ENCODE measurements around the gene DNM3. TPM values are rescaled to one million over a fixed set of nuclear protein-coding genes. Genes with fewer than 3 reads are reported as not detected.

Gene DNM3
- total RNA-seq, 1 experiment from 2014 or later, result 2.7 TPM

GRCh38 chr1:172276120-172276818, 435.0 kb downstream of the DNM3 start:
- Histone ChIP-seq H3K79me2 (ENCODE audit: insufficient read depth, low read length) (no peaks in the 10 kb centered on the region), H3K23ac (ENCODE audit: insufficient read length, low read depth, low read length) (no peak overlapping the region), H3K9me3 (ENCODE audit: control insufficient read depth, low read depth, low read length) (no peaks in the 10 kb centered on the region), H2BK5ac (ENCODE audit: insufficient read length, low read length) (no peak overlapping the region), H3K79me1 (ENCODE audit: insufficient read depth, low read depth, low read length, poor library complexity, severe bottlenecking) (no peaks in the 10 kb centered on the region), H4K8ac (replicated peaks; ENCODE audit: insufficient read length, low read depth, low read length) (no peak overlapping the region), H3K4me1 (ENCODE audit: insufficient read depth, low read length) (0 out of 2 replicates have a peak, but pooled peaks cover 8% of the 10 kb centered on the region), H2AK5ac (ENCODE audit: insufficient read length, low read length) (no peak overlapping the region), H3T11ph (ENCODE audit: low read length) (no peak overlapping the region), H3K18ac (ENCODE audit: insufficient read length, low read depth, low read length) (no peak overlapping the region), H3K4ac (ENCODE audit: low read depth, low read length) (no peak overlapping the region), H2BK12ac (ENCODE audit: insufficient read length, low read depth, low read length) (no peak overlapping the region), H2BK120ac (ENCODE audit: low read depth, low read length, poor library complexity, severe bottlenecking) (no peak overlapping the region), H3K4me2 (ENCODE audit: insufficient read depth, insufficient read length, low read length) (no peak overlapping the region), H4K20me1 (ENCODE audit: control insufficient read depth, insufficient read depth, insufficient read length) (no peaks in the 10 kb centered on the region), H3K9ac (ENCODE audit: extremely low read depth, insufficient read length, low read length) (no peak overlapping the region), H4K5ac (ENCODE audit: insufficient read length, low read depth, low read length) (no peak overlapping the region), H3K27ac (ENCODE audit: insufficient read length, low read depth, low read length) (no peak overlapping the region), H4K91ac (ENCODE audit: insufficient read length, low read depth, low read length) (no peak overlapping the region), H2BK15ac (ENCODE audit: low read depth, low read length) (no peak overlapping the region), H3K27me3 (ENCODE audit: insufficient read depth, low read length) (no peaks in the 10 kb centered on the region), H3K23me2 (ENCODE audit: insufficient read length, low read depth, low read length, poor library complexity, severe bottlenecking) (no peaks in the 10 kb centered on the region), H2AFZ (ENCODE audit: low read length) (no peak overlapping the region), H2BK20ac (ENCODE audit: low read depth, low read length, poor library complexity, severe bottlenecking) (no peak overlapping the region), H3K14ac (ENCODE audit: insufficient read depth, low read length) (no peak overlapping the region), H3K56ac (ENCODE audit: insufficient read length, low read depth, low read length) (no peak overlapping the region)
- peaks cover 0 to 1% (median 0%) of the 10 kb centered on the region in 3 experiments; a peak in 2 of 7 replicates for H3K36me3 Mint-ChIP-seq (ENCODE audit: insufficient read depth in 1 of 3, low read depth in 3 of 3)
- no peak for TF ChIP-seq CTCF (conservative IDR thresholded peaks at IDR 0.05)
- DNase-seq, result no peak
- no peaks in the 10 kb centered on the region; the same call in 1 of the 2 replicates for H3K27me3 Mint-ChIP-seq (ENCODE audit: low read depth)
- H3K27ac Mint-ChIP-seq, result no peak overlapping the region
- no peaks in the 10 kb centered on the region; a peak in 2 of 5 replicates for H3K9me3 Mint-ChIP-seq
- no CpG with 5 or more reads among the region's 2 CpGs for WGBS (ENCODE audit: extremely low coverage, insufficient read length, low lambda C conversion rate)
- no peak overlapping the region for H3K4me3 Mint-ChIP-seq
- peaks cover 32 to 35% of the 10 kb centered on the region in 2 experiments for H3K4me1 Mint-ChIP-seq
